AG09309 (cell line): ENCODE data around the gene CHD5.

Source experiments
- DNase-seq: peaks from one replicate; pipeline ENCODE4 v3.0.0-alpha.2; 2010; ENCODE audit warnings: low read depth
- H3K4me3 ChIP-seq: 2 replicates; pipeline ENCODE4 v1.5.1; 2011; ENCODE audit warnings: mild to moderate bottlenecking, low read depth, low read length, moderate library complexity; ENCODE audit not compliant: control insufficient read depth
- TF ChIP-seq, protein P1 (sequence below): IDR thresholded peaks from 2 replicates; pipeline ENCODE4 v1.5.1; 2011; ENCODE audit warnings: mild to moderate bottlenecking, low read depth, low read length, inconsistent platforms; ENCODE audit not compliant: insufficient read depth, control insufficient read depth; ENCODE audit errors: missing control alignments

The CHD5 gene

DNA sequence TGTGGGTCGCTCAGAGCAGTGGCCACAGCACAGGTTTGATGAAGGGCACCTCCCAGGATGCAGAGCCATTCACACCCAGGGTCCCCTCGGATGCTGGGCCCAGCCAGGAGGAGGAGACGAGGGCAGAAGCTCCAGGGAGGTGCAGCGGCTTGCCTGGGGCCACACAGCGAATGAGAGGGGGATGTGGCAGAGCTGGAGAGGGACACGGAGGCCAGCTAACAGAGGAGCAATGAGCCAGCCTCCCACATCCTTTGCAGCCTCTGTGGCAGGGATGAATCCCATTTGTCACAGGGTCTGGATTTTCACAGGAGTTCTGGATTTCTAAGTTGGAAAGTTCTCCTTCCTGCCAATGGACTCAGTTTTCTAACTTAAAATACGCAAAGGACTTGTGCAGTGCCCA is 35.9 kb downstream of the CHD5 start:
- no peak for DNase-seq
- TF ChIP-seq, protein P1, sequence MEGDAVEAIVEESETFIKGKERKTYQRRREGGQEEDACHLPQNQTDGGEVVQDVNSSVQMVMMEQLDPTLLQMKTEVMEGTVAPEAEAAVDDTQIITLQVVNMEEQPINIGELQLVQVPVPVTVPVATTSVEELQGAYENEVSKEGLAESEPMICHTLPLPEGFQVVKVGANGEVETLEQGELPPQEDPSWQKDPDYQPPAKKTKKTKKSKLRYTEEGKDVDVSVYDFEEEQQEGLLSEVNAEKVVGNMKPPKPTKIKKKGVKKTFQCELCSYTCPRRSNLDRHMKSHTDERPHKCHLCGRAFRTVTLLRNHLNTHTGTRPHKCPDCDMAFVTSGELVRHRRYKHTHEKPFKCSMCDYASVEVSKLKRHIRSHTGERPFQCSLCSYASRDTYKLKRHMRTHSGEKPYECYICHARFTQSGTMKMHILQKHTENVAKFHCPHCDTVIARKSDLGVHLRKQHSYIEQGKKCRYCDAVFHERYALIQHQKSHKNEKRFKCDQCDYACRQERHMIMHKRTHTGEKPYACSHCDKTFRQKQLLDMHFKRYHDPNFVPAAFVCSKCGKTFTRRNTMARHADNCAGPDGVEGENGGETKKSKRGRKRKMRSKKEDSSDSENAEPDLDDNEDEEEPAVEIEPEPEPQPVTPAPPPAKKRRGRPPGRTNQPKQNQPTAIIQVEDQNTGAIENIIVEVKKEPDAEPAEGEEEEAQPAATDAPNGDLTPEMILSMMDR = no peak

DNA sequence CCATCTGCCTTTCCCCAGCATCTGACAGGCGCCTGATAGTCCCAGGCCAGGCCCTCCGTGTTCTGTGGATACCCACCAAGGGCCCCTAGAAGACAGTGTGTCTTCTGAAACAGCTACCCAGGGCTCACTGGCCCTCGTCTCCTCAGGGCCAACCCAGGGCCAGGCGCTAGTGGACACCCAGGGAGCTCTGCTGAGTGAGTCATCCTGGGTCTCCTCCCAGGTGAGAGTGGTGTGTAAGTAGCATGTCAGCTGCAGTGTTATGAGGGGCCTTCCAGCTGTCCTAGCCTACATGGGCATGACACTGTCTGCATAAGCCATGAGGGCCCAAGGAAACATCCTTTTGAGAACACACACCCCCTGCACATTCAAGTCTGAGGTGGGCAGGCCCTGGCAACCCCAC is 36.7 kb downstream of the CHD5 start:
- no peak for DNase-seq
- TF ChIP-seq, protein P1 = no peak

More for the DNA sequence above, 35.9 kb downstream of the CHD5 start:
- no peak overlapping the region for H3K4me3 ChIP-seq

DNA sequence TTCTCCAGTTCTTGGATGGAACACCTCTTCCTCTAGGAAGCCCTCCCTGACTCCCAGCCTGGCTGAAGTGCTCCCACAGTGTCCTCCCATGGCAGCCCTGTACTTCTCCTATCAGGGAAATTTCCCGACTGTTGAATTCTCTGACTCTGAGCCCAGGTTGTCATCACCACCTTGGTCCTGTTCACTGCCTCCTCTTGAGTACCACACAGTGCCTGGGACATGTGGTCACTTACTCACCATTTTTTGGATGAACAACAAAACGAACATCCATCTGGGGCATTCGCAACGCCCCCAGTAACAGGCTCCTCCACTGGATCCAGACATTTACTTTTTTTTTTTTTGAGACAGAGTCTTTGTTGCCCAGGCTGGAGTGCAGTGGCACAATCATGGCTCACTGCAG is 37.4 kb downstream of the CHD5 start:
- no peak for DNase-seq
- TF ChIP-seq, protein P1 = no peak
- H3K4me3 ChIP-seq = no peak overlapping the region

More for the DNA sequence above, 36.7 kb downstream of the CHD5 start:
- no peak overlapping the region for H3K4me3 ChIP-seq

DNA sequence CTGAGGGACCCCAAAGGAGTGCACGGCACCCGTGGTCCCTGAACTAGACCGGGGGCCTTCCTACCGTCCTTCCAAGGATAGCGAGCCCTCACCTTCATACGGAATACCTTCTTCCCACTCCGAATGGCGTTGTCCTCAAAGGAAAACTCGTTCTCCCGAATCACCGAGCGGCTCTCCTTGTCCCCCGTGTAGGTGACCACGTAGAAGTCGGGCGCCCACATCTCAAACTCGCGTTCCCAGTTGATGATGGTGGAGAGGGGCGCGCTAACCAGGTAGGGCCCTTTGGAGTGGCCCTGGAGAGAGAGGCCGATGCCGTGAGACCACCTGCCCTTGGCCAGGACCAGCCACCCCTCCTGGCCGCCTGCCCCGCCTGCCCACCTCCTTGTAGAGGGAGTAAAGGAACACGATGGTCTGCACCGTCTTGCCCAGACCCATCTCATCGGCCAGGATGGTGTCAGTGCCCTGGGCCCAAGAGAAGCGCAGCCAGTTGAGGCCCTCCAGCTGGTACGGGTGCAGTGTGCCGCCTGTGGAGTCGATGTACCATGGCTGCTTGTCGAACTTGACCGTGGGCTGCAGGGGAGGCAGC is 38.0 kb downstream of the CHD5 start:
- DNase-seq = no peak
- TF ChIP-seq, protein P1 = no peak
- H3K4me3 ChIP-seq = no peak overlapping the region

DNA sequence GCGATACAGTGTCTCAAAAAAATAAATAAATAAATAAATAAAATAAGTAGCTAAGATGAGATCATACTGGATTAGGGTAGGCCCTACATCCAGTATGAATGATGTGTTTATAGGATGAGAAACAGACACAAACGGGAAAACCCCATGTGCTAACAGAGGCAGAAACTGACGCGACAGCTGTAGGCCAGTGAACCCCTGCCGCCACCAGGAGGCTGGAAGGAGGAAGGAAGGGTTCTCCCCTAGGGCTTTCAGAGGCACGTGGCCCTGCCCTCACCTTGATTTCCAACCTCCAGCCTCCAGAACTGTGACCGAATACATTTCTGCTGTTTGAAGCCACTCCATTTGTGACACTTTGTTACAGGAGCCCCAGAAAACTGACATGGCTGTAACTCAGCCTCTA is 38.5 kb downstream of the CHD5 start:
- DNase-seq = no peak
- TF ChIP-seq, protein P1 = peak; percentile 23
- no peak overlapping the region for H3K4me3 ChIP-seq

DNA sequence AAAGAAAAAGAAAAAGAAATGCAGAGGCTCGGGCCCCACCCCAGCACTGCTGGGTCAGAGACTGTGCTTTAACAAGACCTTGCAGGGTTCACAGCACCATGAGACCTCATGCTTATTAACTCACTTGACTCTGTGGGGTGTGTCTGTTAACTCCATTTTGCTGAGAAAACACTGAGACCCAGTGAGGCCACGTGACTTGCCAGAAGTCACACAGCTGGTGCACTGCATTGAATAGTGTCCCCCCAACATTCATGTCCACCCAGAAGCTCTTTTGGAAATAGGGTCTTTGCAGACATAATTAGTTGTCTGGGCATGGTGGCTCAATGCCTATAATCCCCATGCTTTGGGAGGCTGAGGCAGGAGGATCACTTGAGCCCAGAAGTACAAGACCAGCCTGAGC is 39.7 kb downstream of the CHD5 start:
- no peak overlapping the region for H3K4me3 ChIP-seq
- TF ChIP-seq, protein P1 = no peak
- DNase-seq = no peak
